GM23338 (cell line): ENCODE results near the gene REXO5. TPM values are rescaled to one million over a fixed set of nuclear protein-coding genes. Genes with fewer than 3 reads are reported as not detected.

Source experiments
- ATAC-seq: fragments of 200-7000 bp; cut with Tn5 transposase; 3 replicates; pipeline ENCODE4 v1.9.1; 2020
- DNase-seq: peaks from one replicate; pipeline ENCODE4 v3.0.0-alpha.2; 2015; ENCODE audit warnings: low spot score
- H2AFZ ChIP-seq: fragments of 200-600 bp; sonication (generic); 2 replicates; pipeline ENCODE4 v1.8.0; 2016; ENCODE audit warnings: antibody characterized with exemption, mild to moderate bottlenecking, moderate library complexity
- H3F3A ChIP-seq: fragments of 200-600 bp; sonication (generic); replicated peaks from 2 replicates; pipeline ENCODE4 v1.8.0; 2017; ENCODE audit warnings: antibody characterized with exemption, mixed run types, low read depth
- H3K27ac ChIP-seq: fragments of 200-600 bp; sonication (generic); 2 replicates; pipeline ENCODE4 v1.6.1; 2016; ENCODE audit warnings: low read depth
- H3K27me3 ChIP-seq: fragments of 200-600 bp; sonication (generic); 2 replicates; pipeline ENCODE4 v1.8.0; 2016; ENCODE audit warnings: mild to moderate bottlenecking, mixed run types, moderate library complexity; ENCODE audit not compliant: insufficient read depth
- H3K36me3 ChIP-seq: fragments of 200-600 bp; sonication (generic); 2 replicates; pipeline ENCODE4 v1.8.0; 2016; ENCODE audit warnings: mild to moderate bottlenecking; ENCODE audit not compliant: insufficient read depth
- H3K4me1 ChIP-seq: fragments of 200-600 bp; sonication (generic); 2 replicates; pipeline ENCODE4 v1.8.0; 2016; ENCODE audit warnings: mild to moderate bottlenecking, moderate library complexity; ENCODE audit not compliant: insufficient read depth
- H3K4me2 ChIP-seq: fragments of 200-600 bp; sonication (generic); 2 replicates; pipeline ENCODE4 v1.7.1; 2017; ENCODE audit warnings: mixed run types
- H3K4me3 ChIP-seq: fragments of 200-600 bp; sonication (generic); 2 replicates; pipeline ENCODE4 v1.6.1; 2016; ENCODE audit warnings: mixed run types
- H3K79me2 ChIP-seq: fragments of 200-600 bp; sonication (generic); replicated peaks from 2 replicates; pipeline ENCODE4 v1.8.0; 2017; ENCODE audit warnings: mild to moderate bottlenecking; ENCODE audit not compliant: insufficient read depth
- H3K9me2 ChIP-seq: fragments of 200-600 bp; sonication (generic); 2 replicates; pipeline ENCODE4 v1.8.0; 2017; ENCODE audit not compliant: insufficient read depth
- H4K20me1 ChIP-seq: fragments of 200-600 bp; sonication (generic); replicated peaks from 2 replicates; pipeline ENCODE4 v1.8.0; 2017; ENCODE audit warnings: mild to moderate bottlenecking; ENCODE audit not compliant: insufficient read depth
- H3K27ac Mint-ChIP-seq: 2 replicates; pipeline ENCODE4 v1.8.0; 2020; ENCODE audit warnings: inconsistent platforms, mild to moderate bottlenecking, moderate library complexity, mixed read lengths
- H3K27me3 Mint-ChIP-seq: 3 replicates; pipeline ENCODE4 v1.8.0; 2022; ENCODE audit warnings: low read depth, mild to moderate bottlenecking, moderate library complexity, mixed read lengths, inconsistent platforms; ENCODE audit not compliant: insufficient read depth, poor library complexity
- H3K36me3 Mint-ChIP-seq: 3 replicates; pipeline ENCODE4 v1.8.0; 2021; ENCODE audit warnings: low read depth, mild to moderate bottlenecking, inconsistent platforms, moderate library complexity, mixed read lengths
- H3K4me1 Mint-ChIP-seq: 3 replicates; pipeline ENCODE4 v1.8.0; 2020; ENCODE audit warnings: mild to moderate bottlenecking, inconsistent platforms, mixed read lengths
- H3K4me3 Mint-ChIP-seq: 3 replicates; pipeline ENCODE4 v1.8.0; 2021; ENCODE audit warnings: moderate library complexity, mild to moderate bottlenecking, inconsistent platforms, mixed read lengths
- H3K9me3 Mint-ChIP-seq: 3 replicates; pipeline ENCODE4 v1.8.0; 2020; ENCODE audit warnings: moderate library complexity, mild to moderate bottlenecking, inconsistent platforms, mixed read lengths
- EZH2phosphoT487 ChIP-seq: fragments of 200-600 bp; sonication (generic); IDR thresholded peaks from one replicate; pipeline ENCODE4 v1.8.1; 2018; ENCODE audit warnings: antibody characterized with exemption; ENCODE audit not compliant: unreplicated experiment
- ZNF331 ChIP-seq: fragments of 250-450 bp; sonication (Bioruptor Pico); IDR thresholded peaks from 2 replicates; pipeline ENCODE4 v1.5.0; 2020; ENCODE audit warnings: low read depth, mild to moderate bottlenecking, moderate library complexity
- ZNF462 ChIP-seq: fragments of 250-450 bp; sonication (Bioruptor Pico); IDR thresholded peaks from 2 replicates; pipeline ENCODE4 v1.5.0; 2020; ENCODE audit warnings: mild to moderate bottlenecking, moderate library complexity
- polyA plus RNA-seq: library from polyadenylated mRNA; unstranded; fragments of >200 nt; fragmentation: Nextera tagmentation; extraction: Ambion mirVana; gene quantifications from 2 replicates; pipeline ENCODE4 v1.2.1, GENCODE V29; 2016
- total RNA-seq: library from RNA; depleted of rRNA; stranded (reverse); fragments of >200 nt; shearing (Covaris generic); gene quantifications from 2 replicates; pipeline ENCODE4 v1.2.3, GENCODE V29; 2014

The REXO5 gene
- total and polyA plus RNA-seq, 2 experiments from 2014 or later, result 6.5 to 6.9 TPM

- TF ChIP-seq ZNF462 (CRISPR knock-in tag), result no peak
- TF ChIP-seq ZNF331 (CRISPR knock-in tag), result no peak
Measured at GRCh38 chr16:20866801-20867200, 60.5 kb downstream of the REXO5 start (continued).

- no peak overlapping the region for H3K27ac Mint-ChIP-seq
- Histone ChIP-seq H3K9me2 (peaks cover 6% of the 10 kb centered on the region; the same call in 1 of the 2 replicates), H3K4me3 (no peak overlapping the region), H3K27me3 (no peaks in the 10 kb centered on the region), H3K4me2 (no peak overlapping the region), H4K20me1 (peaks cover 6% of the 10 kb centered on the region), H3K4me1 (peaks cover 16% of the 10 kb centered on the region), H3K27ac (no peak overlapping the region), H2AFZ (no peak overlapping the region), H3K36me3 (no peaks in the 10 kb centered on the region), H3K79me2 (peaks cover 95% of the 10 kb centered on the region), H3F3A (no peaks in the 10 kb centered on the region)
- ATAC-seq (no peak), DNase-seq (no peak)
- H3K36me3 Mint-ChIP-seq, result peaks cover 15% of the 10 kb centered on the region
- peaks cover 36% of the 10 kb centered on the region for H3K4me1 Mint-ChIP-seq
- H3K9me3 Mint-ChIP-seq, result no peaks in the 10 kb centered on the region
- H3K27me3 Mint-ChIP-seq, result peaks cover 3% of the 10 kb centered on the region
- TF ChIP-seq ZNF462 (CRISPR knock-in tag) (no peak), ZNF331 (CRISPR knock-in tag) (no peak), EZH2phosphoT487 (no peak)
- no peak overlapping the region for H3K4me3 Mint-ChIP-seq
Measured at GRCh38 chr16:20867585-20867984, 61.3 kb downstream of the REXO5 start.
